Measurements from ENCODE around the gene PAM. TPM values are rescaled to one million over a fixed set of nuclear protein-coding genes. Genes with fewer than 3 reads are reported as not detected.
"Not testable (repeated sequence)": the region's sequence is repeated elsewhere in the genome, so short reads cannot be mapped to it uniquely, and the experiment has no call there.

Gene PAM
- total RNA-seq, 2 experiments from 2014 or later = 15.0 to 15.9 TPM

DNA sequence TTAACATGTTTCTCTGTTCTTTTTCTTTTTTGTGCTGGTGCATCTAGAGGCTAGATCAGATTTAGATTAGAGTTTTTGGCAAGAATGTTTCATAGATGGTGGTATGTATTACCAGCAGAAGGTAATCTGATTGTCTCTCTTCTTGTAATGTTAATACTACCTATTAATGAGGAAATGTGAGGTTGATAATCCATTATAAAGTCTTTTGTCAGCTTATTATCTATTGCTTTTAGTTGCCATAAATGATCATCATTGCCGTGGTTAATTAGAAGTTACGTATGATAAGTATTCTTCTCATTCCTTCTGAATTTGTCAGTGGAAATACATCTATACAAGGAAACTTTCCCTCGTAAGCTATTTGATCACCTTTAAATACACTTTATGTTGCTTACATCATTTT lies 135.0 kb downstream of the PAM start:
- Mint-ChIP-seq H3K27me3 (no peaks in the 10 kb centered on the region), H3K27ac (no peak overlapping the region), H3K4me3 (no peak overlapping the region), H3K9me3 (no peaks in the 10 kb centered on the region), H3K36me3 (ENCODE audit: low read depth) (no peaks in the 10 kb centered on the region), H3K4me1 (peaks cover 1% of the 10 kb centered on the region)
- DNase-seq = no peak
- ChIA-PET CTCF (no interaction called here), POLR2A (no interaction called here)

DNA sequence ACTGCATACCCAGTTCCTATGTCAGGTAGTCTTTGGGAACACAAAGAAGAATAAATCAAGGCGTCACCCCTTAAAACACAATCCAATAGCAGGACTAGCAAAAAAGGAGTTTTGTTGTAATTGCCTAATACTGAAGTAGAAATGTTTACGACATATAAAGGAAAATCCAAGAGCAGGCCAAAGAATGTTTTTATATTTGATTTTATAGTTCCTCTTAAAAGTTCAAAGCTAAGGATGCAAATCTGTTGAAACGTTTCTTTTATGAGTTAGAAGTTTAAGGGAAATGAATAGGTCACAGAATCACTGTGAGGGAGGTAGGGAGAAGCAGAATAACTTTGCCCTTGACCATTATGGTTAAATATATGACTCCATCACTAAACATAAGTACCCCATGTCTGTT lies 136.1 kb downstream of the PAM start:
- H3K36me3 Mint-ChIP-seq (ENCODE audit: low read depth) = no peaks in the 10 kb centered on the region
- ChIA-PET POLR2A (no interaction called here), CTCF (no interaction called here)
- no peak for DNase-seq
- no peak overlapping the region for H3K27ac Mint-ChIP-seq
- peaks cover 1% of the 10 kb centered on the region for H3K4me1 Mint-ChIP-seq
- no peaks in the 10 kb centered on the region for H3K27me3 Mint-ChIP-seq
- no peaks in the 10 kb centered on the region for H3K9me3 Mint-ChIP-seq
- H3K4me3 Mint-ChIP-seq = no peak overlapping the region

GRCh38 chr5:102893942-102894341 lies 138.8 kb downstream of the PAM start:
- Mint-ChIP-seq H3K27ac (no peak overlapping the region), H3K36me3 (ENCODE audit: low read depth) (no peaks in the 10 kb centered on the region), H3K4me1 (no peaks in the 10 kb centered on the region), H3K9me3 (no peaks in the 10 kb centered on the region), H3K4me3 (no peak overlapping the region), H3K27me3 (no peaks in the 10 kb centered on the region)
- ChIA-PET CTCF (interaction anchor here (1.6 kb wide), 1 partner anchor 12 kb away, joined by 5 read pairs; no protein-coding TSS in a partner anchor), POLR2A (no interaction called here)
- DNase-seq = no peak

DNA sequence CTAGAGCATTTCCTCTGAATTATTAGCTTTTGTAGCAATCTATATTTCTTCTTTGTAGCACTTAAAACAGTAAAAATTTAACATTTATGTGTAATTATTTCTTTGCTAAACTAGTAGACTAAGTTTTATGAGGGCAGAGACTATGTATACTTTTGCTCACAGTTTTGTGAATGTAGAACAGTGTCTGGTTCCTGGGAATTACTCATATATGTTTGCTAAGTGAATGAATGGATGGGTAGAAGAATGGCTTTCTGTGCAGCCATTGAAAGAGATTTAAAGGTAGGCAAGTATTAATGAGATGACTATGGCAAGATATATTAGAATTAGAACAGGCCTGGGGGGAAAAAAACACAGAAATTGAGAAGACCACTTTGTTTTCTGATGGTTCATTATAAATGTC lies 140.1 kb downstream of the PAM start:
- no peaks in the 10 kb centered on the region for H3K36me3 Mint-ChIP-seq (ENCODE audit: low read depth)
- H3K9me3 Mint-ChIP-seq = no peaks in the 10 kb centered on the region
- ChIA-PET CTCF (no interaction called here), POLR2A (no interaction called here)
- H3K27ac Mint-ChIP-seq = no peak overlapping the region
- H3K4me3 Mint-ChIP-seq = no peak overlapping the region
- H3K27me3 Mint-ChIP-seq = no peaks in the 10 kb centered on the region
- H3K4me1 Mint-ChIP-seq = no peaks in the 10 kb centered on the region
- DNase-seq = no peak

GRCh38 chr5:102895976-102896375 lies 140.9 kb downstream of the PAM start:
- H3K36me3 Mint-ChIP-seq (ENCODE audit: low read depth) = no peaks in the 10 kb centered on the region
- DNase-seq = no peak
- H3K27ac Mint-ChIP-seq = no peak overlapping the region
- POLR2A ChIA-PET = no interaction called here
- CTCF ChIA-PET = no interaction called here
- no peaks in the 10 kb centered on the region for H3K27me3 Mint-ChIP-seq
- H3K9me3 Mint-ChIP-seq = no peaks in the 10 kb centered on the region
- no peak overlapping the region for H3K4me3 Mint-ChIP-seq
- no peaks in the 10 kb centered on the region for H3K4me1 Mint-ChIP-seq

DNA sequence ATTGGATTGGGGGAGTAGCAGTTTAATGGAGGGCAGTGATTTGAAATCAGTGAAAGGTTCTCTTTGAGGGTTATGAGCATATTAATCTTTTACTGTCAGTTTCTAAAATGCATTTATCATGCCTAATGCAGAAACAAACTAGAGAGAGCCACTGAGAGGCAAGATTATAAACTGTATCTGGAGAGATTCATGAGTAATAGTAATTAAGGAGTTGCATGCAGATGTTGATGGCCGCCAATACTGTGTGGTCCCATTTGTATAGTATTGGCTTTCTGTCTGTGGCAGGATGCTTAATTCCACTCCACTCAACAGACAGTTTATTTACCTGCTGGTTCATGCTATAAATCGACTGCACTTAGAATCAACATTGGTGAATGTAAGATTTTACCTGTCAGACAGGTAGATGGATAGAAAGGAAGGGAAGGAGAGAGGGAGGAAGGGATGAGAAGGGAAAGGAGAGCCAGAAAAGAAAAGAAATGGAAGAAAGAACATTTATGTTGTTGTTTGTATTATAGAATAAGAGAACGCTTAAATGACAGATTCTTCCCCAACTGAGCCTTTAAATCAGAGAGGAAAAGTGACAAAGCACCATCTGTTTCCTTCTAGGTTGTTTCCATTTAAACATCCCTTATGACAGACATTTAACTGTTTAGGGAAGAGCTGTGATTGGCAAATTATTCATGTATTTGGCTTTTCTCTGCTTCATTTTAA lies 146.5 kb downstream of the PAM start:
- H3K27ac Mint-ChIP-seq = no peak overlapping the region
- no peaks in the 10 kb centered on the region for H3K27me3 Mint-ChIP-seq
- ChIA-PET CTCF (no interaction called here), POLR2A (no interaction called here)
- peaks cover 2% of the 10 kb centered on the region for H3K9me3 Mint-ChIP-seq
- H3K4me3 Mint-ChIP-seq = no peak overlapping the region
- H3K4me1 Mint-ChIP-seq = no peaks in the 10 kb centered on the region
- DNase-seq = no peak
- peaks cover 3% of the 10 kb centered on the region for H3K36me3 Mint-ChIP-seq (ENCODE audit: low read depth)

DNA sequence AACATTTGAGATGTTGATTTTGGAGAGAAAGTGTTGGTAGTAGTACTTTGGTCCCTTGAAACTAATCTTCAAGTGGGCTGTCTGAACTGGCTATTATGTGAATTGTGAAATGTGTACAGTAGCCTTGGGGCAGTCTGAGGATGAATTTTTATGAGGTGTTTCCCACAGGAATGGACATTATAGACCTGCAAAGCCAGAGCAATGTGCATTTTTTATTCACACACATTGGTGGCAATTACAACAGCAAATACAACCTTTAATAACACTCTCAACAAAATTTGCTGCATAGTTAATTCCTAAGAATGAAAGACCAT lies 147.0 kb downstream of the PAM start:
- Mint-ChIP-seq H3K27me3 (no peaks in the 10 kb centered on the region), H3K9me3 (peaks cover 2% of the 10 kb centered on the region), H3K4me1 (no peaks in the 10 kb centered on the region), H3K36me3 (ENCODE audit: low read depth) (peaks cover 3% of the 10 kb centered on the region), H3K27ac (no peak overlapping the region), H3K4me3 (no peak overlapping the region)
- ChIA-PET CTCF (no interaction called here), POLR2A (no interaction called here)
- DNase-seq = no peak

GRCh38 chr5:102902647-102903046 lies 147.5 kb downstream of the PAM start:
- H3K27me3 Mint-ChIP-seq = no peaks in the 10 kb centered on the region
- DNase-seq = no peak
- CTCF ChIA-PET = no interaction called here

GRCh38 chr5:102903074-102903871 lies 148.2 kb downstream of the PAM start:
- no peak overlapping the region for H3K4me3 Mint-ChIP-seq
- ChIA-PET POLR2A (interaction anchor here (0.6 kb wide), 1 partner anchor 19 kb away, joined by 3 read pairs; no protein-coding TSS in a partner anchor), CTCF (no interaction called here)
- peaks cover 3% of the 10 kb centered on the region for H3K36me3 Mint-ChIP-seq (ENCODE audit: low read depth)
- peaks cover 2% of the 10 kb centered on the region for H3K9me3 Mint-ChIP-seq
- no peaks in the 10 kb centered on the region for H3K27me3 Mint-ChIP-seq
- H3K27ac Mint-ChIP-seq = no peak overlapping the region
- no peak for DNase-seq
- no peaks in the 10 kb centered on the region for H3K4me1 Mint-ChIP-seq

More at GRCh38 chr5:102902647-102903046, 147.5 kb downstream of the PAM start:
- Mint-ChIP-seq H3K9me3 (peaks cover 2% of the 10 kb centered on the region), H3K4me3 (no peak overlapping the region), H3K4me1 (no peaks in the 10 kb centered on the region), H3K36me3 (ENCODE audit: low read depth) (peaks cover 3% of the 10 kb centered on the region), H3K27ac (no peak overlapping the region)
- POLR2A ChIA-PET = no interaction called here

DNA sequence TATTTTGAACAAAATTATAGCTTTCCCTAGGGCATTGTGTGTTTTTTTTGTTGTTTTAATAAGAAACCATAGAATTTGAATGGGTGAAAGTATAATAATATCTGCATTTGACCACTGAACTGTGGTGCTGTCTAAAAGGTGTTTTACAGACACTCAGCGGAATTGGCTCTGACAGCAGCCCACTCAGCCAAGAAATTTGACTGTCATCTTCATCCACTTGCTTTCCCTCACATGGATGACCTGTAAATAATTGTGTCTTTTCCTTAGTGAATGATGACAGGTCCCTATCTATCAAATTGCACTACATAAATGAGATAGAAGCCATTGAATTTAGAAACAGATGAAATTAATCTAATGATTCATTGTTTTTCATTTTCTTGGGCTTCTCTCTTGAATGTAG lies 150.0 kb downstream of the PAM start:
- H3K9me3 Mint-ChIP-seq = peaks cover 2% of the 10 kb centered on the region
- no peak for DNase-seq
- peaks cover 3% of the 10 kb centered on the region for H3K36me3 Mint-ChIP-seq (ENCODE audit: low read depth)
- ChIA-PET POLR2A (no interaction called here), CTCF (interaction anchor here (1.2 kb wide), 1 partner anchor 11 kb away, joined by 5 read pairs; no protein-coding TSS in a partner anchor)
- H3K27me3 Mint-ChIP-seq = no peaks in the 10 kb centered on the region
- no peak overlapping the region for H3K4me3 Mint-ChIP-seq
- no peaks in the 10 kb centered on the region for H3K4me1 Mint-ChIP-seq
- H3K27ac Mint-ChIP-seq = no peak overlapping the region

GRCh38 chr5:102907099-102907498 lies 152.0 kb downstream of the PAM start:
- H3K4me3 Mint-ChIP-seq; H3K4me1 Mint-ChIP-seq; H3K27ac Mint-ChIP-seq; H3K36me3 Mint-ChIP-seq (ENCODE audit: low read depth); DNase-seq; POLR2A ChIA-PET; CTCF ChIA-PET; H3K27me3 Mint-ChIP-seq; H3K9me3 Mint-ChIP-seq: not testable (repeated sequence)

DNA sequence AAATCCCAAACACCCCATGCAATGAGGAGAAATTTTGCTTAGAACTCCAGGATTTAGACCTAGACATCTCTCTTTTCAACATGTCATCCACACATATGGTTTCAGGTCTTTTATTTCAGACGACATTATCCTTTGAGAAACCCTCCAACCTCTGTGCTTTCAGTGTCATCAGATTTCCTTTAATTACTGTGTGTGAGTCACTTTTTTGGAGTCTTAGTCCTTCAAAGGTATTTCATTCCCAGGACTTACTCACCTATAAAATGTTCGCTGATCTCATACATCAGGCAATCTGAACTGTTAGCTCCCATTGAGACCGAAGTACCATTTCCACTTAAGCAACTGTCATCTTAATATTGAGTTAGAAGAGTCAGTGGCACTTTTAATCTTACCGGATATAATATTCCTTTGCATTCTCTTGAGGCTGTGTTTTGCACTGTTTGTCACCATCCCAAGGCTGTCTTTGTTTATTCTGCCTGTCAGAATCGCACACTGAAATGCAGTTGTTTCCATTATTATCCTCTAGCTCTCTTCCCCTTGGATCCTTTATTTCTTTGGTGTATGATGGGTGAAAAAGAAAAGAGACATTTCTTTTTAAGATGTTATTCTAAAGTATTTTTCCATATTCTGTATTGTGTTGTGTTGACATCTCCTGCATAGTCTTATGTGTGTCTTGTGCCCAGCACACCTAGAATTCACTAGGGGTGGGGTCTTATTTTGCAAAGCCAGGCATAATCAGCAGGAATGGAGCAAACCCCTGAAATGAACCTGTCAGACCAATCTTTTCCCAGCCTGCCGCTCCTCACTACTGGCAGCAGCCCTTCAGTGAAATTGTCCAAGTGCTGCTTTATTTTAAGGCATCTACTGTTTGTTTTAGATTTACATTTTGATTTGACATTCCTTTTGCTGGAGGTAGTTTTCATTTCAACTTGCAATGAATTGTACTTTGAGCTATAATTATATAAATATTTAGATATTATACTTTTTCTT lies 155.4 kb downstream of the PAM start:
- peaks cover 3% of the 10 kb centered on the region for H3K36me3 Mint-ChIP-seq (ENCODE audit: low read depth)
- H3K4me1 Mint-ChIP-seq = no peaks in the 10 kb centered on the region
- H3K27ac Mint-ChIP-seq = no peak overlapping the region
- H3K4me3 Mint-ChIP-seq = no peak overlapping the region
- CTCF ChIA-PET = interaction anchor here (1.1 kb wide), 1 partner anchor 21 kb away, joined by 3 read pairs; no protein-coding TSS in a partner anchor
- no peaks in the 10 kb centered on the region for H3K27me3 Mint-ChIP-seq
- H3K9me3 Mint-ChIP-seq = peaks cover 2% of the 10 kb centered on the region
- POLR2A ChIA-PET = no interaction called here
- no peak for DNase-seq

GRCh38 chr5:102911973-102912372 lies 156.9 kb downstream of the PAM start:
- Mint-ChIP-seq H3K36me3 (ENCODE audit: low read depth) (no peaks in the 10 kb centered on the region), H3K4me1 (no peaks in the 10 kb centered on the region), H3K9me3 (no peaks in the 10 kb centered on the region), H3K27me3 (no peaks in the 10 kb centered on the region), H3K4me3 (no peak overlapping the region), H3K27ac (no peak overlapping the region)
- POLR2A ChIA-PET = no interaction called here
- CTCF ChIA-PET = no interaction called here
- no peak for DNase-seq
